DND-41 (cell line): ENCODE results near the gene PCSK9.

Experiments used
- CTCF ChIP-seq: IDR thresholded peaks from 2 replicates; pipeline ENCODE4 v1.5.1; 2012; ENCODE audit warnings: borderline replicate concordance, low read length, moderate library complexity, mild to moderate bottlenecking; ENCODE audit not compliant: poor library complexity, severe bottlenecking; ENCODE audit errors: extremely low read depth
- EZH2 ChIP-seq: IDR thresholded peaks from 3 replicates; pipeline ENCODE4 v1.6.1; 2012; ENCODE audit warnings: borderline replicate concordance, low read depth, mild to moderate bottlenecking, moderate library complexity, low read length, inconsistent platforms; ENCODE audit not compliant: severe bottlenecking

- no peak for TF ChIP-seq CTCF
- no peak for TF ChIP-seq EZH2
Observed at GRCh38 chr1:55038974-55039341, 390 bp upstream of the PCSK9 start.
